OCI-LY3 (cell line): ENCODE results near the gene SULT2B1.

Source experiments
- CTCF ChIP-seq: fragments of 200-600, 300-600 bp; sonication (generic); IDR thresholded peaks from 2 replicates; pipeline ENCODE4 v1.5.1; 2014; ENCODE audit warnings: antibody characterized with exemption, low read length, low read depth
- EZH2phosphoT487 ChIP-seq: fragments of 200-600 bp; shearing (Covaris generic); IDR thresholded peaks from 2 replicates; pipeline ENCODE4 v1.6.1; 2018; ENCODE audit warnings: antibody characterized with exemption, mixed run types, low read depth

- TF ChIP-seq CTCF (no peak), EZH2phosphoT487 (no peak)
Observed at GRCh38 chr19:48635966-48636858, 84.2 kb downstream of the SULT2B1 start.
